Astrocyte of the cerebellum (primary cell): Measurements from ENCODE around the gene MRPS33.

Source experiments
- DNase-seq: peaks from one replicate; pipeline ENCODE4 v3.0.0-alpha.2; 2011; ENCODE audit warnings: low read depth
- H3K4me3 ChIP-seq: 2 replicates; pipeline ENCODE4 v1.5.1; 2011; ENCODE audit warnings: mild to moderate bottlenecking, low read depth, low read length, moderate library complexity
- CTCF ChIP-seq: IDR thresholded peaks from 2 replicates; pipeline ENCODE4 v1.5.1; 2012; ENCODE audit warnings: low read length, low read depth, moderate library complexity, mild to moderate bottlenecking; ENCODE audit errors: missing control alignments
- in situ Hi-C: cut with HindIII; loops from 2 replicates; pipeline ENCODE4 v1.10.0; 2017; ENCODE audit warnings: low sequenced_read_pairs

Gene MRPS33

GRCh38 chr7:141012696-141013344 is 1.9 kb downstream of the MRPS33 start:
- DNase-seq: no peak
- in situ Hi-C loops: no loop called here
- TF ChIP-seq CTCF: no peak
- no peak overlapping the region for H3K4me3 ChIP-seq

DNA sequence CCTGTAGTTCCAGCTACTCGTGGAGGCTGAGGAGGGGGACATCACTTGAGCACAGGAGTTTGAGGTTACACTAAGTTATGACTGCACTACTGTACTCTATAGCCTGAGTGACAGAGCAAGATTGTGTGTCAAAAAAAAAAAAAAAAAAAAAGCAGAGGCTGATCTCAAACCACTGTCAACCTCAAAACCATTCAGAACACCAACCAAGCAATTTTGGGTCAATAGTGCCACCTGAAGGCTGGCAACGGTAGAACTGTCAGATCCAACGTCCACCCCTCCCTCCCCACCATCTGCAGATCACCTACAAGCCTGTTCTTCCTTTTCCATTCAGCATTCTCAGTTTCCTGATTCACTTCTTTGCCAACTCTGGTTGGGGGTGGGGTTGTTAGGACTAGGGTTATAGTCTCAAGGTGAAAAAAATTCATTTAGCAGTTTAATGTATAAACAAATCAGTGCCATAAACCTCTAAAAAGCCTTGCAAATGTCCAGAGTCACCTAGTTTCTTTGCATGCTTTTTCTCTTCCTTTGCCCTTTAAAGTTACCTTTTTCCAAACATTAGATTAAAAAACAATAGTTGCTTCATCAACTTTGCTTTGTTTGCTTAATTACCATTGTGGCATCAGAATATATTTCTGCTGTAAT is 2.6 kb downstream of the MRPS33 start:
- in situ Hi-C loops: no loop called here
- peak; percentile 63 for TF ChIP-seq CTCF
- DNase-seq: peak; percentile 43
- H3K4me3 ChIP-seq: no peak overlapping the region

- DNase-seq: no peak
- TF ChIP-seq CTCF: no peak
- no peak overlapping the region for H3K4me3 ChIP-seq
- in situ Hi-C loops: no loop called here
These were observed 3.3 kb downstream of the MRPS33 start for GRCh38 chr7:141011443-141011842.

DNA sequence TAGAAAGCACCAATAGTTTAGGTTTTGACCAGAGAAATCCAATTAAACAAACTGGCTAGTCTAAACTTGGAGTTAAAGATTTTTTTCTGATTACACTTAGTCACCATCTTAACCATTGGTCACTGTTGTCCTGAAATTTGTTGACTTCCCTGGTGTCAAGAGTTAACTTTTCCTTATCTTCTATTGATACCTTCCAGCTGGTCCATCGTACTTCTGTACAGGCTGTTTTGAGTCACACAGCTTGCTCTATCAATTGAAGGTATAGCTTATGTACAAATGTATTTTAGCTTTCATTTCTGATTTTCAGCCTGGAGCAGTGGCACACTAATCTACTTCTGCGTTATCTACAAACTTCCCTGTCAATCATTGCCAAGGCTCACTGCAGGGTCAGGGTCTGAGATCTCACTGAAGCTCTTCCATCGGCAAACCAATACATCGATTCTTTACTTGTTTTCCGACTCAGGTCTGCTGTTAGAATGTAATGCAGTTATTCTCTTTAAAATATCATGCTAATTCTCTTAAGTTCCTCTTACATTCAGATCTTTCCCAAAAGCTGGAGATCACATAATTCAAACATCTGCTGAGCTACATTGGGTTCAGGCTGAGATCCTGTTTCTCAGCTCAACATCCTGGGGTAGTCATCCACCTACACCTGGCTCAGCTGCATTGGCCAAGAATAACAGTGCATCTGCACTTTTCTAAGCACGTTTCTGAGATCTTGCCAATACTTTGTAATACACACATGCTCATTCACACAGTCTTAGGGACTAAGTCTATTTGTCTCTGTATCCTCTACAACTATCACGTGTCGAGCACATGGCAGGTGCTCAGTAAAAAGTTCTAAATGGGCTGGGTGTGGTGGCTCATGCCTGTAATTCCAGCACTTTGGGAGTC is 11.3 kb downstream of the MRPS33 start:
- DNase-seq: no peak
- no peak for TF ChIP-seq CTCF

GRCh38 chr7:141001546-141001945 is 13.2 kb downstream of the MRPS33 start:
- in situ Hi-C loops: no loop called here
- DNase-seq: no peak
- no peak for TF ChIP-seq CTCF
- no peak overlapping the region for H3K4me3 ChIP-seq

More for the DNA sequence above, 11.3 kb downstream of the MRPS33 start:
- H3K4me3 ChIP-seq: no peak overlapping the region
- in situ Hi-C loops: no loop called here

DNA sequence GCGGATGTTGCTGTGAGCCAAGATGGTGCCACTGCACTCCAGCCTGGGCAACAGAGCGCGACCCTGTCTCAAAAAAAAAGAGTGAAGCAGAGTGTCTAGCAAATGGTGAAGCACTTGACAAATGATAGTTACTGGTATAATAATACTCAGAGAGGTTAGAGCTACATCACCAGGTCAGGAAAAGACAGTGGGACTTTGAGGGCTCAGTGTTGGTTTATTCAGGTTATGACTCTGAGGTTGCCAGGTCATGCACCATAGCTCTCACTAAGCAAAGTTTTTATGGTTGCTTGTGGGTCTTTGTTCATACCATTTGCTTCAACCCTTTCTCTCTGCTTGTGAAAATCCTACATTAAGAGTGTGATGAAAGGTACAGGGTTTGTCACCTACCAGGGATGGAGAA is 13.6 kb downstream of the MRPS33 start:
- no peak for DNase-seq
- TF ChIP-seq CTCF: no peak
- in situ Hi-C loops: no loop called here
- no peak overlapping the region for H3K4me3 ChIP-seq
